Islet precursor cell (in vitro differentiated cells): Measurements from ENCODE around the gene SMG5.
A peak's percentile ranks its signal among the peaks of the same experiment; 100 is the strongest.
"Not testable (repeated sequence)": the region's sequence is repeated elsewhere in the genome, so short reads cannot be mapped to it uniquely, and the experiment has no call there.

ENCODE experiments used
- DNase-seq: peaks from one replicate; pipeline ENCODE4 v3.0.0-alpha.2; 2018

Gene SMG5

GRCh38 chr1:156242738-156243137, 39.9 kb downstream of the SMG5 start:
- DNase-seq = no peak

- DNase-seq = peak; percentile 54
Measured at GRCh38 chr1:156241926-156242325, 40.7 kb downstream of the SMG5 start, which contains the start of gene BGLAP. Gene BGLAP, plus strand, starts transcription at chr1:156242184. Its CDS starts 48 bp downstream, at chr1:156242232.

- DNase-seq = peak; percentile 60
Measured at GRCh38 chr1:156241311-156241811, 41.3 kb downstream of the SMG5 start.

GRCh38 chr1:156238248-156238647, 44.4 kb downstream of the SMG5 start:
- DNase-seq = no peak

GRCh38 chr1:156236164-156236563, 46.5 kb downstream of the SMG5 start:
- DNase-seq = no peak

GRCh38 chr1:156233426-156234127, 49.0 kb downstream of the SMG5 start:
- peak; percentile 67 for DNase-seq

GRCh38 chr1:156232201-156232894, 50.3 kb downstream of the SMG5 start:
- peak; percentile 81 for DNase-seq

GRCh38 chr1:156230473-156230837, 52.2 kb downstream of the SMG5 start:
- no peak for DNase-seq

- DNase-seq = no peak
Measured at GRCh38 chr1:156229809-156230472, 52.7 kb downstream of the SMG5 start.

- peak; percentile 68 for DNase-seq
Measured at GRCh38 chr1:156228501-156228900, 54.1 kb downstream of the SMG5 start.

- DNase-seq = no peak
Measured at GRCh38 chr1:156226782-156227181, 55.8 kb downstream of the SMG5 start.

- no peak for DNase-seq
Measured at GRCh38 chr1:156226116-156226538, 56.5 kb downstream of the SMG5 start.

GRCh38 chr1:156225677-156226014, 57.0 kb downstream of the SMG5 start:
- DNase-seq = no peak

GRCh38 chr1:156221986-156222692, 60.5 kb downstream of the SMG5 start:
- DNase-seq = no peak

GRCh38 chr1:156220226-156220625, 62.4 kb downstream of the SMG5 start:
- no peak for DNase-seq

- DNase-seq = no peak
Measured at GRCh38 chr1:156217871-156218270, 64.8 kb downstream of the SMG5 start.

- not testable (repeated sequence) for DNase-seq
Measured at GRCh38 chr1:156216361-156217086, 66.1 kb downstream of the SMG5 start.

GRCh38 chr1:156214024-156214748, 68.4 kb downstream of the SMG5 start:
- no peak for DNase-seq

- no peak for DNase-seq
Measured at GRCh38 chr1:156213644-156213966, 69.0 kb downstream of the SMG5 start.

- peak; percentile 99 for DNase-seq
Measured at GRCh38 chr1:156212833-156213643, 69.6 kb downstream of the SMG5 start, which contains the start of gene PMF1. Gene PMF1, plus strand, starts transcription at chr1:156213007. Its CDS starts 9 bp downstream, at chr1:156213016.

- no peak for DNase-seq
Measured at GRCh38 chr1:156212130-156212529, 70.5 kb downstream of the SMG5 start.
